Vagina (tissue), 2 donors: ENCODE data around the gene WWC2.

ENCODE experiments used
- CTCF ChIP-seq, 3 experiments: fragments of 450-650 bp in 2 of 3; fragments of 200-600 bp in 1 of 3; sonication (generic) in 1 of 3; IDR thresholded peaks; one replicate each; pipeline ENCODE4 v1.5.1; 2017 to 2019; ENCODE audit warnings: antibody characterized with exemption in 3 of 3, mild to moderate bottlenecking in 2 of 3, moderate library complexity in 2 of 3
- POLR2A ChIP-seq, 2 donors: fragments of 450-650 bp; IDR thresholded peaks; one replicate each; pipeline ENCODE4 v1.6.1; 2017; ENCODE audit warnings: antibody characterized with exemption in 2 of 2, mild to moderate bottlenecking in 2 of 2, moderate library complexity in 2 of 2
- POLR2AphosphoS5 ChIP-seq, 2 donors: sonication (generic); formaldehyde crosslinking; IDR thresholded peaks; one replicate each; pipeline ENCODE4 v1.9.0; 2017; ENCODE audit warnings: antibody characterized with exemption in 2 of 2, mild to moderate bottlenecking in 2 of 2, low read depth in 1 of 2; ENCODE audit not compliant: insufficient read depth in 1 of 2

- TF ChIP-seq CTCF (IDR thresholded peaks at IDR 0.05) (no peak), POLR2A (IDR thresholded peaks at IDR 0.05) (no peak), POLR2AphosphoS5 (IDR thresholded peaks at IDR 0.05; ENCODE audit: insufficient read depth in 1 of 2, low read depth in 1 of 2) (no peak)
Measured at GRCh38 chr4:183266371-183266770, 167.3 kb downstream of the WWC2 start.
